ENCODE results near the gene KIR3DL1.

Gene KIR3DL1

GRCh38 chr19:54791476-54791875 lies 24.8 kb upstream of the KIR3DL1 start:
- no peaks in the 10 kb centered on the region for H3K9me2 ChIP-seq (replicated peaks; ENCODE audit: insufficient read depth, low read length)
- H3K36me3 ChIP-seq (replicated peaks; ENCODE audit: insufficient read depth, low read length): no peaks in the 10 kb centered on the region
- H3F3A ChIP-seq (ENCODE audit: insufficient read depth, low read length): no peaks in the 10 kb centered on the region
- no peak overlapping the region for H3K4me3 ChIP-seq (ENCODE audit: low read length)
- no peaks in the 10 kb centered on the region for H3K9me3 ChIP-seq (replicated peaks; ENCODE audit: insufficient read depth, low read length)
- no peak overlapping the region for H3K9ac ChIP-seq (ENCODE audit: low read length)
- no peak for TF ChIP-seq CTCF (IDR thresholded peaks at IDR 0.05; ENCODE audit: low read length)
- TF ChIP-seq EZH2phosphoT487 (IDR thresholded peaks at IDR 0.05; ENCODE audit: low read length): no peak
- TF ChIP-seq EZH2 (optimal IDR thresholded peaks at IDR 0.05; ENCODE audit: low read depth, low read length): no peak
- DNase-seq: no peak
- H3K4me2 ChIP-seq (ENCODE audit: low read depth, low read length): no peak overlapping the region
- no peaks in the 10 kb centered on the region for H3K79me2 ChIP-seq (ENCODE audit: low read length)
- no peak overlapping the region for H2AFZ ChIP-seq (ENCODE audit: low read length)
- no peak overlapping the region for H3K27ac ChIP-seq (ENCODE audit: low read length)
- H3K27me3 ChIP-seq (replicated peaks; ENCODE audit: insufficient read depth, low read length): peaks cover 5% of the 10 kb centered on the region; the same call in 1 of the 2 replicates
- H3K4me1 ChIP-seq (ENCODE audit: low read length): 0 out of 2 replicates have a peak, but pooled peaks cover 3% of the 10 kb centered on the region
- H4K20me1 ChIP-seq (ENCODE audit: insufficient read depth, low read length): no peaks in the 10 kb centered on the region

DNA sequence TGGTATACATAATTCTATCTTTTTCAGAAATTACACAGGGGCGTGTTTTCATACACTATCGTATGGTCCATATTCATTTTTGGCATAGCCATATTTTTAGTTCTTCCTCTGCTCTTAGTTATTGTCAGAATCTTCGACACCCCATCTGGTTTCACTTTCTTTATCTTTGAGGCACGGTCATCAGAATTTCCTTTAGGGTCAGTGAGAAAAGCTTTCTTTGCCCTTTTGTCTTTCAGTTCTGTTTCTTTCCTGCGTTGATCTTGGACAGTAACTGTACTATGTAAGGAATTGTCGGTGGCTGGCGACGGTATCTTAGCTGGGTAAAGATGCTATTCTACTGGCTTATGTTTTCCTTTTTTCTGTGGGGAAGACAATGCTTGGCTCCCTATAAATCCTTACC lies 23.5 kb upstream of the KIR3DL1 start:
- H3K4me3 ChIP-seq (ENCODE audit: low read length): peak overlapping the region; percentile 48; the same call in 1 of the 2 replicates
- DNase-seq: peak; percentile 41
- H3K4me1 ChIP-seq (ENCODE audit: low read length): 0 out of 2 replicates have a peak, but pooled peaks cover 3% of the 10 kb centered on the region
- peaks cover 10% of the 10 kb centered on the region; the same call in 1 of the 2 replicates for H3K27me3 ChIP-seq (replicated peaks; ENCODE audit: insufficient read depth, low read length)
- no peaks in the 10 kb centered on the region for H3F3A ChIP-seq (ENCODE audit: insufficient read depth, low read length)
- H4K20me1 ChIP-seq (ENCODE audit: insufficient read depth, low read length): no peaks in the 10 kb centered on the region
- TF ChIP-seq EZH2phosphoT487 (IDR thresholded peaks at IDR 0.05; ENCODE audit: low read length) (no peak), CTCF (IDR thresholded peaks at IDR 0.05; ENCODE audit: low read length) (no peak)
- H3K9me2 ChIP-seq (replicated peaks; ENCODE audit: insufficient read depth, low read length): no peaks in the 10 kb centered on the region
- H3K9me3 ChIP-seq (replicated peaks; ENCODE audit: insufficient read depth, low read length): no peaks in the 10 kb centered on the region
- H2AFZ ChIP-seq (ENCODE audit: low read length): peak overlapping the region; percentile 18; the same call in 1 of the 2 replicates
- H3K27ac ChIP-seq (ENCODE audit: low read length): no peak overlapping the region
- peak overlapping the region; percentile 48 for H3K4me2 ChIP-seq (ENCODE audit: low read depth, low read length)
- H3K79me2 ChIP-seq (ENCODE audit: low read length): no peaks in the 10 kb centered on the region
- H3K9ac ChIP-seq (ENCODE audit: low read length): no peak overlapping the region
- no peaks in the 10 kb centered on the region for H3K36me3 ChIP-seq (replicated peaks; ENCODE audit: insufficient read depth, low read length)

DNA sequence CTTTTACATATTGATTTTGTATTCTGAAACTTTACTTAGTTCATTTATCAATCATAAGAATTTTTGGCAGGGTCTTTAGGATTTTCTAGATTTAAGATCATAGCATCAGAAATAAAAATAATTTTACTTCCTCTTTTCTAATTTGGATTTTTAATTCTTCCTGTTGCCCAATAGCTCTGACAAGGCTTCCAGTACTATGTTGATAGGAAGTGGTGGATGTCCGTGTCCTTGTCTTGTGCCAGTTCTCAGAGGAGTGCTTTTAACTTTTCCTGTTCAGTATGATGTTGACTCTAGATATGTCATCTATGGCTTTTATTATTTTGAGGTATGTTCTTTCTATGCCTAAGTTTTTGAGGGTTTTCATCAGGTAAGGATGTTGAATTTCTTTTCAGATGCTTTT lies 20.5 kb upstream of the KIR3DL1 start:
- H4K20me1 ChIP-seq (ENCODE audit: insufficient read depth, low read length): no peaks in the 10 kb centered on the region
- H3K9me2 ChIP-seq (replicated peaks; ENCODE audit: insufficient read depth, low read length): no peaks in the 10 kb centered on the region
- H3K4me3 ChIP-seq (ENCODE audit: low read length): no peak overlapping the region
- no peak overlapping the region for H3K4me2 ChIP-seq (ENCODE audit: low read depth, low read length)
- DNase-seq: no peak
- no peak overlapping the region for H3K27ac ChIP-seq (ENCODE audit: low read length)
- no peak overlapping the region for H3K9ac ChIP-seq (ENCODE audit: low read length)
- no peaks in the 10 kb centered on the region for H3K9me3 ChIP-seq (replicated peaks; ENCODE audit: insufficient read depth, low read length)
- H3K79me2 ChIP-seq (ENCODE audit: low read length): no peaks in the 10 kb centered on the region
- 0 out of 2 replicates have a peak, but pooled peaks cover 3% of the 10 kb centered on the region for H3K4me1 ChIP-seq (ENCODE audit: low read length)
- H3F3A ChIP-seq (ENCODE audit: insufficient read depth, low read length): no peaks in the 10 kb centered on the region
- TF ChIP-seq EZH2 (optimal IDR thresholded peaks at IDR 0.05; ENCODE audit: low read depth, low read length): no peak
- TF ChIP-seq EZH2phosphoT487 (IDR thresholded peaks at IDR 0.05; ENCODE audit: low read length): no peak
- no peak for TF ChIP-seq CTCF (IDR thresholded peaks at IDR 0.05; ENCODE audit: low read length)
- H3K36me3 ChIP-seq (replicated peaks; ENCODE audit: insufficient read depth, low read length): no peaks in the 10 kb centered on the region
- H2AFZ ChIP-seq (ENCODE audit: low read length): no peak overlapping the region
- H3K27me3 ChIP-seq (replicated peaks; ENCODE audit: insufficient read depth, low read length): peaks cover 10% of the 10 kb centered on the region; the same call in 1 of the 2 replicates
